HepG2 (cell line): ENCODE results near the gene SLC22A7. TPM values are rescaled to one million over a fixed set of nuclear protein-coding genes. Genes with fewer than 3 reads are reported as not detected.

ENCODE experiments used
- ARNTL ChIP-seq: sonication (generic); formaldehyde crosslinking; IDR thresholded peaks from 2 replicates; pipeline ENCODE4 v1.4.0; 2020; ENCODE audit warnings: mild to moderate bottlenecking, missing genetic modification reagents
- CREB1 ChIP-seq, 2 experiments: fragments of 450-650 bp in 1 of 2; IDR thresholded peaks; 2 replicates each; pipeline ENCODE4 v1.6.1; 2016 to 2017; ENCODE audit warnings: control low read depth in 1 of 2, mild to moderate bottlenecking in 1 of 2, missing compliant biosample characterization in 1 of 2, missing genetic modification characterization in 1 of 2
- DRAP1 ChIP-seq: IDR thresholded peaks from 2 replicates; pipeline ENCODE4 v1.6.1; 2016; ENCODE audit warnings: missing genetic modification reagents, missing compliant biosample characterization
- GTF3A ChIP-seq: sonication (generic); formaldehyde crosslinking; conservative IDR thresholded peaks from 2 replicates; pipeline ENCODE4 v1.4.0; 2020; ENCODE audit warnings: mild to moderate bottlenecking, missing genetic modification reagents
- MTA1 ChIP-seq: sonication (generic); formaldehyde crosslinking; IDR thresholded peaks from 2 replicates; pipeline ENCODE4 v1.4.0; 2020; ENCODE audit warnings: missing genetic modification reagents, mild to moderate bottlenecking, borderline replicate concordance
- NFIB ChIP-seq: sonication (generic); formaldehyde crosslinking; IDR thresholded peaks from 2 replicates; pipeline ENCODE4 v1.9.0; 2021; ENCODE audit warnings: missing genetic modification reagents, mild to moderate bottlenecking, borderline replicate concordance
- NR2C2 ChIP-seq: sonication (generic); formaldehyde crosslinking; IDR thresholded peaks from 2 replicates; pipeline ENCODE4 v1.4.0; 2020; ENCODE audit warnings: missing genetic modification reagents, mild to moderate bottlenecking, moderate library complexity, borderline replicate concordance
- SP5 ChIP-seq: IDR thresholded peaks from 2 replicates; pipeline ENCODE4 v1.6.1; 2016; ENCODE audit warnings: low read depth, borderline replicate concordance
- ZFP37 ChIP-seq: sonication (generic); formaldehyde crosslinking; IDR thresholded peaks from 2 replicates; pipeline ENCODE4 v1.4.0; 2020; ENCODE audit warnings: missing genetic modification reagents, borderline replicate concordance
- ZNF318 ChIP-seq: sonication (generic); formaldehyde crosslinking; IDR thresholded peaks from 2 replicates; pipeline ENCODE4 v1.4.0; 2020; ENCODE audit warnings: mild to moderate bottlenecking, missing genetic modification reagents
- ZNF362 ChIP-seq: sonication (generic); formaldehyde crosslinking; IDR thresholded peaks from 2 replicates; pipeline ENCODE4 v1.4.0; 2020; ENCODE audit warnings: missing genetic modification reagents, mild to moderate bottlenecking, borderline replicate concordance
- ZNF687 ChIP-seq: sonication (generic); formaldehyde crosslinking; IDR thresholded peaks from 2 replicates; pipeline ENCODE4 v1.5.1; 2020; ENCODE audit warnings: mild to moderate bottlenecking, missing genetic modification reagents, moderate library complexity
- ZSCAN22 ChIP-seq: sonication (generic); formaldehyde crosslinking; IDR thresholded peaks from 2 replicates; pipeline ENCODE4 v1.4.0; 2020; ENCODE audit warnings: mild to moderate bottlenecking, missing genetic modification reagents
- polyA plus RNA-seq, 8 experiments: library from polyadenylated mRNA; depleted of rRNA in 3 of 8; stranded (reverse) in 7 of 8; unstranded in 1 of 8; fragments of >200 nt; fragmentation: Illumina TruSeq in 4 of 8; extraction: Trizol in 4 of 8; gene quantifications; 2 replicates each; pipeline versions ENCODE4 v1.2.1 to v1.2.3, GENCODE V29; 2011 to 2016; ENCODE audit warnings: low read depth in 4 of 8, missing spikeins in 1 of 8, mixed read lengths in 1 of 8; ENCODE audit not compliant: insufficient read depth in 1 of 8
- total RNA-seq, 5 experiments: library from RNA; depleted of rRNA; stranded (reverse); fragments of >200 nt; fragmentation: Illumina TruSeq; extraction: Trizol; gene quantifications; 2 replicates each; pipeline ENCODE4 v1.2.3, GENCODE V29; 2016; ENCODE audit warnings: low read depth in 1 of 5

Gene SLC22A7
- total and polyA plus RNA-seq, 2 of the 13 experiments (the other 11 are each of a cell fraction or from before 2014, with no cell fraction given), result 5.3 to 22.6 TPM

- TF ChIP-seq GTF3A (no peak), ZSCAN22 (CRISPR knock-in tag) (0 out of 2 replicates have a peak, but pooled peaks have one; percentile 65), NR2C2 (peak; percentile 92), SP5 (CRISPR knock-in tag) (peak; percentile 100), DRAP1 (CRISPR knock-in tag) (peak; percentile 87), ZNF687 (CRISPR knock-in tag) (peak; percentile 98), ZFP37 (peak; percentile 97), MTA1 (CRISPR knock-in tag) (peak; percentile 100), ARNTL (CRISPR knock-in tag) (peak; percentile 100), ZNF362 (CRISPR knock-in tag) (peak; percentile 92), ZNF318 (CRISPR knock-in tag) (peak; percentile 100), NFIB (CRISPR knock-in tag) (0 out of 2 replicates have a peak, but pooled peaks have one; percentile 88), CREB1 (IDR thresholded peaks at IDR 0.05) (peak; percentile 36), CREB1 (CRISPR knock-in tag; IDR thresholded peaks at IDR 0.05) (no peak)
Measured at GRCh38 chr6:43267619-43268354, 30.3 kb upstream of the SLC22A7 start (continued).
